ENCODE measurements around the gene TMEM168. TPM values are rescaled to one million over a fixed set of nuclear protein-coding genes. Genes with fewer than 3 reads are reported as not detected.

Gene TMEM168
- total RNA-seq, 1 donor from 2014 or later, result 24.7 TPM

- H3K4me3 Mint-ChIP-seq, result no peak overlapping the region
- H3K36me3 Mint-ChIP-seq, result no peaks in the 10 kb centered on the region
- no peak overlapping the region for H3K27ac Mint-ChIP-seq
- no peaks in the 10 kb centered on the region for H3K9me3 Mint-ChIP-seq
- DNase-seq (ENCODE audit: extremely low spot score, unreplicated experiment), result no peak
- H3K4me1 Mint-ChIP-seq (ENCODE audit: unreplicated experiment), result peaks cover 1% of the 10 kb centered on the region
- no peaks in the 10 kb centered on the region for H3K27me3 Mint-ChIP-seq
- TF ChIP-seq, protein P1, sequence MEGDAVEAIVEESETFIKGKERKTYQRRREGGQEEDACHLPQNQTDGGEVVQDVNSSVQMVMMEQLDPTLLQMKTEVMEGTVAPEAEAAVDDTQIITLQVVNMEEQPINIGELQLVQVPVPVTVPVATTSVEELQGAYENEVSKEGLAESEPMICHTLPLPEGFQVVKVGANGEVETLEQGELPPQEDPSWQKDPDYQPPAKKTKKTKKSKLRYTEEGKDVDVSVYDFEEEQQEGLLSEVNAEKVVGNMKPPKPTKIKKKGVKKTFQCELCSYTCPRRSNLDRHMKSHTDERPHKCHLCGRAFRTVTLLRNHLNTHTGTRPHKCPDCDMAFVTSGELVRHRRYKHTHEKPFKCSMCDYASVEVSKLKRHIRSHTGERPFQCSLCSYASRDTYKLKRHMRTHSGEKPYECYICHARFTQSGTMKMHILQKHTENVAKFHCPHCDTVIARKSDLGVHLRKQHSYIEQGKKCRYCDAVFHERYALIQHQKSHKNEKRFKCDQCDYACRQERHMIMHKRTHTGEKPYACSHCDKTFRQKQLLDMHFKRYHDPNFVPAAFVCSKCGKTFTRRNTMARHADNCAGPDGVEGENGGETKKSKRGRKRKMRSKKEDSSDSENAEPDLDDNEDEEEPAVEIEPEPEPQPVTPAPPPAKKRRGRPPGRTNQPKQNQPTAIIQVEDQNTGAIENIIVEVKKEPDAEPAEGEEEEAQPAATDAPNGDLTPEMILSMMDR (conservative IDR thresholded peaks at IDR 0.05), result peak; percentile 46
These were observed 40.4 kb downstream of the TMEM168 start for GRCh38 chr7:112749775-112750174.

- Mint-ChIP-seq H3K9me3 (no peaks in the 10 kb centered on the region), H3K27me3 (no peaks in the 10 kb centered on the region), H3K27ac (no peak overlapping the region), H3K4me3 (no peak overlapping the region), H3K36me3 (no peaks in the 10 kb centered on the region), H3K4me1 (ENCODE audit: unreplicated experiment) (peaks cover 6% of the 10 kb centered on the region)
- DNase-seq (ENCODE audit: extremely low spot score, unreplicated experiment), result no peak
- TF ChIP-seq, protein P1 (conservative IDR thresholded peaks at IDR 0.05), result no peak
These were observed 41.8 kb downstream of the TMEM168 start for GRCh38 chr7:112748381-112748780.

- TF ChIP-seq, protein P1 (conservative IDR thresholded peaks at IDR 0.05), result no peak
- no peaks in the 10 kb centered on the region for H3K36me3 Mint-ChIP-seq
- no peak for DNase-seq (ENCODE audit: extremely low spot score, unreplicated experiment)
- no peaks in the 10 kb centered on the region for H3K9me3 Mint-ChIP-seq
- H3K27me3 Mint-ChIP-seq, result no peaks in the 10 kb centered on the region
- H3K4me1 Mint-ChIP-seq (ENCODE audit: unreplicated experiment), result peaks cover 6% of the 10 kb centered on the region
- H3K27ac Mint-ChIP-seq, result no peak overlapping the region
- no peak overlapping the region for H3K4me3 Mint-ChIP-seq
These were observed 44.6 kb downstream of the TMEM168 start for GRCh38 chr7:112745635-112746034.

DNA sequence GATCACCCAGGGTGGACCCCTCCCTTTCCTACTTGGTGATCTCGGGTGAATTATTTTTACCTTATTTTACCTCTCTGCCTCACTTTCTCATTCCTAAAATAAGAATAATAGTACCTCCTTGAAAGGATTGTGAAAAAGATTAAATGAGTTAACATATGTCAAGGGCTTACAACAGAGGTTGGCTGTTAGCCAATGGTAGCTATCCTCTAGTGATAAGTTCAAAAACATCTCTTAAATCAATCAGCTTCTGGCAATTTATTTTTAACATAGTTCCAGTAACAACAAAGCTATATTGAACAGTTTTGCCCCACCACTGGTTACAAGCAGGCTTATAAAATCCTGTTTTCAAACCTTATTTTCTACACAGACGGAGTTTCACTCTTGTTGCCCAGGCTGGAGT lies 45.4 kb downstream of the TMEM168 start:
- H3K27me3 Mint-ChIP-seq, result no peaks in the 10 kb centered on the region
- DNase-seq (ENCODE audit: extremely low spot score, unreplicated experiment), result no peak
- H3K4me1 Mint-ChIP-seq (ENCODE audit: unreplicated experiment), result peaks cover 6% of the 10 kb centered on the region
- TF ChIP-seq, protein P1 (conservative IDR thresholded peaks at IDR 0.05), result no peak
- H3K9me3 Mint-ChIP-seq, result no peaks in the 10 kb centered on the region
- no peak overlapping the region for H3K27ac Mint-ChIP-seq
- H3K36me3 Mint-ChIP-seq, result no peaks in the 10 kb centered on the region
- peak overlapping the region; percentile 7 for H3K4me3 Mint-ChIP-seq

GRCh38 chr7:112743811-112744210 lies 46.4 kb downstream of the TMEM168 start:
- Mint-ChIP-seq H3K27me3 (no peaks in the 10 kb centered on the region), H3K4me3 (no peak overlapping the region), H3K36me3 (no peaks in the 10 kb centered on the region), H3K4me1 (ENCODE audit: unreplicated experiment) (peaks cover 6% of the 10 kb centered on the region), H3K9me3 (peaks cover 4% of the 10 kb centered on the region), H3K27ac (no peak overlapping the region)
- no peak for DNase-seq (ENCODE audit: extremely low spot score, unreplicated experiment)
- TF ChIP-seq, protein P1 (conservative IDR thresholded peaks at IDR 0.05), result no peak

DNA sequence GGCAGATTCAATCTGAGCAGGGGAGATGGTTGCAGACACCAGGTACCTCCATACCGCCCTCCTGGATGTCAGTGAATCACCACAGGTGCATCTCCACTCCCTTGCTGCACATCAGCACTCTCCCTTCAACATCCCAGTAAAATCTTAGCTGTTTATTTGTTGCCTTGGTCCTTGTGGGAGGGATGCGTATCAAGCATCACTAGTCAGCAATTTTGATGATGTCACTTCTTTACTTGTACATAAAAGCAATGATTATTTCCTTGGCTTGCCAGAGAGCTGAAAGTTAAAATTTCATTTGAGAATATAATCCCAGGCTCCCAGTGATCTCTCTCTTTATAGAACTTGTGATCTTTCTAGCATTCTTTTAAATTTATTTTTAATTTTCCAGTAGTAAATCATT lies 49.5 kb downstream of the TMEM168 start:
- DNase-seq (ENCODE audit: extremely low spot score, unreplicated experiment), result no peak
- H3K27ac Mint-ChIP-seq, result no peak overlapping the region

More for the DNA sequence above, 49.5 kb downstream of the TMEM168 start:
- Mint-ChIP-seq H3K4me1 (ENCODE audit: unreplicated experiment) (peaks cover 6% of the 10 kb centered on the region), H3K27me3 (no peaks in the 10 kb centered on the region), H3K9me3 (peaks cover 6% of the 10 kb centered on the region), H3K36me3 (no peaks in the 10 kb centered on the region), H3K4me3 (no peak overlapping the region)
- TF ChIP-seq, protein P1 (conservative IDR thresholded peaks at IDR 0.05), result no peak

Measured in type B pancreatic cell (in vitro differentiated cells).